ENCODE results near the gene HMGCS1. TPM values are rescaled to one million over a fixed set of nuclear protein-coding genes. Genes with fewer than 3 reads are reported as not detected.

HMGCS1 gene
- total and polyA plus RNA-seq, 2 donors from 2014 or later: 30.9 to 55.1 TPM

DNA sequence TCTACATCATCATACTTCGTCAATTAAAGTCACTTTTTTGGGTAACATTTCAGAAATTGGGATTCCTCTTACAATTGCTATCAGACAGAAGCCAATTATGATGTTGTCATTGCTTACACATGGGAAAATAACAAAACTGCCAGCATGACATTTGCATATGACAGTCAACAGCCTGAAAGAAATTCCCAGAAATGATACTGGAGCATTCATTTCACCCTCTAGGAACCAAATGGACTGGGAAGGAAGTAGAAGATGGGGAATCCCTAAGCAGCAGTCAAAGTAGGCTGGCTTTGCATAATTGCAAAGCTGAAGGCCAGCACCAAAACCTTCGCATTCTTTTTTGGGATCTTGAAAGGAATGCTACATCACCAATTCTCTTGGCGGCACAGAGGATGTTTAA is 10.7 kb downstream of the HMGCS1 start:
- DNase-seq (no peak), FAIRE-seq (no peak)
- no peaks in the 10 kb centered on the region for H3K27me3 ChIP-seq (ENCODE audit: control insufficient read depth, insufficient read depth, low read length)
- H3K4me1 ChIP-seq (ENCODE audit: control insufficient read depth in 2 of 3, insufficient read depth in 2 of 3, low read depth in 1 of 3, low read length in 3 of 3): peaks cover 0 to 8% (median 2%) of the 10 kb centered on the region in 3 donors
- TF ChIP-seq, protein P1, sequence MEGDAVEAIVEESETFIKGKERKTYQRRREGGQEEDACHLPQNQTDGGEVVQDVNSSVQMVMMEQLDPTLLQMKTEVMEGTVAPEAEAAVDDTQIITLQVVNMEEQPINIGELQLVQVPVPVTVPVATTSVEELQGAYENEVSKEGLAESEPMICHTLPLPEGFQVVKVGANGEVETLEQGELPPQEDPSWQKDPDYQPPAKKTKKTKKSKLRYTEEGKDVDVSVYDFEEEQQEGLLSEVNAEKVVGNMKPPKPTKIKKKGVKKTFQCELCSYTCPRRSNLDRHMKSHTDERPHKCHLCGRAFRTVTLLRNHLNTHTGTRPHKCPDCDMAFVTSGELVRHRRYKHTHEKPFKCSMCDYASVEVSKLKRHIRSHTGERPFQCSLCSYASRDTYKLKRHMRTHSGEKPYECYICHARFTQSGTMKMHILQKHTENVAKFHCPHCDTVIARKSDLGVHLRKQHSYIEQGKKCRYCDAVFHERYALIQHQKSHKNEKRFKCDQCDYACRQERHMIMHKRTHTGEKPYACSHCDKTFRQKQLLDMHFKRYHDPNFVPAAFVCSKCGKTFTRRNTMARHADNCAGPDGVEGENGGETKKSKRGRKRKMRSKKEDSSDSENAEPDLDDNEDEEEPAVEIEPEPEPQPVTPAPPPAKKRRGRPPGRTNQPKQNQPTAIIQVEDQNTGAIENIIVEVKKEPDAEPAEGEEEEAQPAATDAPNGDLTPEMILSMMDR (IDR thresholded peaks at IDR 0.05; ENCODE audit: borderline replicate concordance, extremely low read depth, insufficient read depth): no peak
- H3K4me3 ChIP-seq (ENCODE audit: low read length in 3 of 3): no peak overlapping the region
- no peaks in the 10 kb centered on the region for H3K9me3 ChIP-seq (ENCODE audit: control insufficient read depth in 2 of 3, insufficient read depth in 1 of 3, low read length in 3 of 3)
- intact Hi-C loops (cut with DNase I): no loop called here
- H3K27ac ChIP-seq (ENCODE audit: low read depth in 2 of 2, low read length in 2 of 2): no peak overlapping the region
- peaks cover 4 to 7% (median 4%) of the 10 kb centered on the region in 3 donors for H3K36me3 ChIP-seq (ENCODE audit: control insufficient read depth in 2 of 3, insufficient read depth in 3 of 3, low read length in 3 of 3)
- H3K9ac ChIP-seq (ENCODE audit: low read length in 3 of 3): no peak overlapping the region

DNA sequence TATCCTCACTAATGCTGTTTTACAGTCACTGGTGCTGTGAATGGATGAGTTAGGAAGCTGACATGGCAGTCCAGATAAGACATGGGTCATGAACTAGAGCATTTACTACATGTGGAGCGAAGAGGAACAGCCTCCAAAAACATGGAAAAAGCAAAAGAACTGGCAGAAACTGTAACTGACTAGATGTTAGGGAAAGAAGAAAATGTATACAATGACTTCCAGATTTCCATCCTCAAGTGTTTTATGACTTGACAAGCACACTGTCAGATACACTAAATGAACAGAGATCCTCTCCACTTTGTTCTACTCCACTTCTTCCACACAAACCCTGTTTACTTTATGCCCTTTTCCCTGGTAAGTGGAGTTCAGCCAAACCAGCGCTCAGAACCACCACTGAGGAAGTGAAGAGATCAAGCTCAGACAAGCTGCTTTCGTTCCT is 11.5 kb downstream of the HMGCS1 start:
- FAIRE-seq (no peak), DNase-seq (no peak)
- H3K4me3 ChIP-seq (ENCODE audit: low read length in 3 of 3): no peak overlapping the region

DNA sequence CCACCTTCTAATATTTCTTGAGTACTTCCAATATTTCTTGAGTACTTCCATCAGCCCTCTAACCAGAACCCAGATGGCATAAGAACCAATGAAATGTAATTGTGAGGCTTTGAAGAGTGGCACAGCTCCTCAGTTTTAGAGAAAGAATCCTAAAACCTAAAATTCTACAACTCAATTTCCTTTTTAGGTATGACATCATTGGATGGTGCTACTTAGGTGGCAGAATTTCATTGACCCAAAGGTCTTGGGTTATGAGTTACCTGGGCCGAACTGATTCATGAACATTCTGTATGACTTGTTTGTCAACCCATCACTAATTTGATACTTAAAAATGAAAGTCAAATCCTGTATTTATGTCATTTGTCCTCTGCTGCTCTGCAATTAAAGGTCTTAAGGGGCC is 13.1 kb downstream of the HMGCS1 start:
- Histone ChIP-seq H3K9me3 (ENCODE audit: control insufficient read depth in 2 of 3, insufficient read depth in 1 of 3, low read length in 3 of 3) (no peaks in the 10 kb centered on the region), H3K4me3 (ENCODE audit: low read length in 3 of 3) (no peak overlapping the region), H3K36me3 (ENCODE audit: control insufficient read depth in 2 of 3, insufficient read depth in 3 of 3, low read length in 3 of 3) (peaks cover 4 to 22% (median 15%) of the 10 kb centered on the region in 3 donors), H3K27me3 (ENCODE audit: control insufficient read depth, insufficient read depth, low read length) (no peaks in the 10 kb centered on the region), H3K4me1 (ENCODE audit: control insufficient read depth in 2 of 3, insufficient read depth in 2 of 3, low read depth in 1 of 3, low read length in 3 of 3) (peaks cover 0 to 8% (median 2%) of the 10 kb centered on the region in 3 donors), H3K27ac (ENCODE audit: low read depth in 2 of 2, low read length in 2 of 2) (no peak overlapping the region), H3K9ac (ENCODE audit: low read length in 3 of 3) (no peak overlapping the region)
- intact Hi-C loops (cut with DNase I): no loop called here
- DNase-seq (no peak), FAIRE-seq (no peak)
- TF ChIP-seq, protein P1 (IDR thresholded peaks at IDR 0.05; ENCODE audit: borderline replicate concordance, extremely low read depth, insufficient read depth): no peak

More for the DNA sequence above, 11.5 kb downstream of the HMGCS1 start:
- Histone ChIP-seq H3K4me1 (ENCODE audit: control insufficient read depth in 2 of 3, insufficient read depth in 2 of 3, low read depth in 1 of 3, low read length in 3 of 3) (peaks cover 0 to 8% (median 2%) of the 10 kb centered on the region in 3 donors), H3K9ac (ENCODE audit: low read length in 3 of 3) (no peak overlapping the region), H3K36me3 (ENCODE audit: control insufficient read depth in 2 of 3, insufficient read depth in 3 of 3, low read length in 3 of 3) (peaks cover 4 to 15% (median 12%) of the 10 kb centered on the region in 3 donors), H3K27ac (ENCODE audit: low read depth in 2 of 2, low read length in 2 of 2) (no peak overlapping the region), H3K9me3 (ENCODE audit: control insufficient read depth in 2 of 3, insufficient read depth in 1 of 3, low read length in 3 of 3) (no peaks in the 10 kb centered on the region), H3K27me3 (ENCODE audit: control insufficient read depth, insufficient read depth, low read length) (no peaks in the 10 kb centered on the region)
- TF ChIP-seq, protein P1 (IDR thresholded peaks at IDR 0.05; ENCODE audit: borderline replicate concordance, extremely low read depth, insufficient read depth): no peak
- intact Hi-C loops (cut with DNase I): no loop called here

DNA sequence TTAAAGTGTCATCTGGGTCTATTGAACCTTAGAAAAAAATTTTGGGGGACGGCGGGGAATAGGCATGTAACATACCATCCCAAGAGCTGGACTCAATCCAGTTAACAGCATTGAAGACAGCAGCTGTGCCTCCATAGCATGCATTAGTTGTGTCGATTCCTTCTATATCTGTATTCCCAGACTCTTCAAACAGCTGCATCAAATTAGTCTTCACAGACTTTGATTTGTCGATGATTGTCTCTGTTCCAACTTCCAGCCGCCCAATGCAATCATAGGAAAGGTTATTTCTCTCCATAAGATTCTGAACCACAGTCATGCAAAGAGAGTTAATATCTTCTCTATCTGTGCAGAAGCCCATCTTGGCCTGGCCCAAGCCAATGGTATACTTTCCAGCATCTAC is 14.8 kb downstream of the HMGCS1 start:
- Histone ChIP-seq H3K36me3 (ENCODE audit: control insufficient read depth in 2 of 3, insufficient read depth in 3 of 3, low read length in 3 of 3) (peaks cover 4 to 39% (median 21%) of the 10 kb centered on the region in 3 donors), H3K9ac (ENCODE audit: low read length in 3 of 3) (no peak overlapping the region), H3K27me3 (ENCODE audit: control insufficient read depth, insufficient read depth, low read length) (no peaks in the 10 kb centered on the region), H3K9me3 (ENCODE audit: control insufficient read depth in 2 of 3, insufficient read depth in 1 of 3, low read length in 3 of 3) (no peaks in the 10 kb centered on the region), H3K4me1 (ENCODE audit: control insufficient read depth in 2 of 3, insufficient read depth in 2 of 3, low read depth in 1 of 3, low read length in 3 of 3) (peaks cover 0 to 8% (median 2%) of the 10 kb centered on the region in 3 donors), H3K27ac (ENCODE audit: low read depth in 2 of 2, low read length in 2 of 2) (no peak overlapping the region), H3K4me3 (ENCODE audit: low read length in 3 of 3) (no peak overlapping the region)
- no peak for DNase-seq
- TF ChIP-seq, protein P1 (IDR thresholded peaks at IDR 0.05; ENCODE audit: borderline replicate concordance, extremely low read depth, insufficient read depth): no peak
- FAIRE-seq: no peak
- intact Hi-C loops (cut with DNase I): no loop called here

Measured in kidney (tissue), 14 donors.